K562 (cell line): ENCODE results near the gene C1GALT1C1L. TPM values are rescaled to one million over a fixed set of nuclear protein-coding genes. Genes with fewer than 3 reads are reported as not detected.

Experiments used
- ATAC-seq: fragments of 200-7000 bp; cut with Tn5 transposase; 3 replicates; pipeline ENCODE4 v1.9.1; 2020; ENCODE audit warnings: moderate library complexity
- BruUV-seq: library from RNA; stranded (reverse); fragments of 400-500 nt; replicated peaks from 2 replicates; lab custom pipeline; 2021; lab: Mats Ljungman, UMichigan
- CTCF ChIA-PET: fragments of 300-600 bp; formaldehyde crosslinking; extraction: SDS; loops from one replicate; lab custom pipeline; 2021; ENCODE audit warnings: low intra/inter-chr PET ratio; lab: Yijun Ruan, JAX
- POLR2A ChIA-PET: fragments of 300-600, 350-650 bp; sonication (Branson Sonifier 250); formaldehyde crosslinking; extraction: SDS; loops from one replicate; lab custom pipeline; 2021; ENCODE audit warnings: antibody characterized with exemption, inconsistent platforms; lab: Yijun Ruan, JAX
- DNase-seq, 4 experiments: peaks; one replicate each; pipeline versions ENCODE4 v3.0.0 to v3.0.0-alpha.2; 2011 to 2018; ENCODE audit warnings: low spot score in 3 of 4, mixed read lengths in 3 of 4; ENCODE audit errors: extremely low read depth in 1 of 4
- FAIRE-seq: peaks from 2 replicates; lab custom pipeline; 2011; peaks lifted over from hg19 to GRCh38; lab: Jason Lieb, UNC
- H2AFZ ChIP-seq: 2 replicates; pipeline ENCODE4 v1.6.0; 2011; ENCODE audit warnings: low read depth, low read length, control low read depth, inconsistent platforms
- H3K27ac ChIP-seq: fragments of 200-600 bp; 3 replicates; pipeline ENCODE4 v1.8.0; 2011; ENCODE audit warnings: low read depth, mild to moderate bottlenecking, control low read depth, inconsistent platforms, low read length, moderate library complexity, mixed read lengths; ENCODE audit errors: extremely low read depth
- H3K27me3 ChIP-seq, 2 experiments: fragments of 300-600 bp in 1 of 2; 2 replicates in 1 of 2; 3 replicates in 1 of 2; pipeline versions ENCODE4 v1.6.0 to v1.8.0; 2011; ENCODE audit warnings: inconsistent platforms in 2 of 2, low read length in 2 of 2, mild to moderate bottlenecking in 1 of 2, mixed read lengths in 1 of 2, moderate library complexity in 1 of 2; ENCODE audit not compliant: control insufficient read depth in 2 of 2, insufficient read depth in 2 of 2
- H3K36me3 ChIP-seq: fragments of 300-600 bp; 3 replicates; pipeline ENCODE4 v1.8.0; 2011; ENCODE audit warnings: mild to moderate bottlenecking, low read length, inconsistent platforms; ENCODE audit not compliant: control insufficient read depth, insufficient read depth
- H3K4me1 ChIP-seq, 2 experiments: fragments of 200-600 bp in 1 of 2; replicated peaks in 1 of 2; 2 replicates in 1 of 2; 3 replicates in 1 of 2; pipeline versions ENCODE4 v1.5.1 to v1.8.0; 2011; ENCODE audit warnings: inconsistent platforms in 2 of 2, low read length in 2 of 2, mild to moderate bottlenecking in 1 of 2, mixed read lengths in 1 of 2, moderate library complexity in 1 of 2; ENCODE audit not compliant: control insufficient read depth in 2 of 2, insufficient read depth in 2 of 2
- H3K4me2 ChIP-seq: 2 replicates; pipeline ENCODE4 v1.6.1; 2011; ENCODE audit warnings: low read length, control low read depth, inconsistent platforms, mixed read lengths; ENCODE audit not compliant: insufficient read depth
- H3K4me3 ChIP-seq: fragments of 200-600 bp; sonication (generic), shearing (Covaris generic); 2 replicates; pipeline ENCODE4 v1.5.1; 2016; ENCODE audit warnings: control low read depth, inconsistent platforms
- H3K79me2 ChIP-seq: fragments of 200-600 bp; 3 replicates; pipeline ENCODE4 v1.8.0; 2011; ENCODE audit warnings: low read length, inconsistent platforms; ENCODE audit not compliant: control insufficient read depth, insufficient read depth
- H3K9ac ChIP-seq, 2 experiments: 2 replicates each; pipeline versions ENCODE4 v1.6.0 to v1.6.1; 2011; ENCODE audit warnings: low read depth in 2 of 2, low read length in 2 of 2, control low read depth in 1 of 2, inconsistent platforms in 1 of 2, mild to moderate bottlenecking in 1 of 2, mixed read lengths in 1 of 2; ENCODE audit not compliant: insufficient read depth in 1 of 2
- H3K9me1 ChIP-seq: one replicate; pipeline ENCODE4 v1.6.0; 2011; ENCODE audit warnings: inconsistent platforms, mild to moderate bottlenecking, low read length, moderate library complexity; ENCODE audit not compliant: control insufficient read depth, insufficient read depth
- H3K9me3 ChIP-seq: replicated peaks from 2 replicates; pipeline ENCODE4 v1.5.1; 2011; ENCODE audit warnings: low read depth, low read length, inconsistent platforms; ENCODE audit not compliant: control insufficient read depth, insufficient read depth
- H4K20me1 ChIP-seq: replicated peaks from 2 replicates; pipeline ENCODE4 v1.6.1; 2011; ENCODE audit warnings: low read length, inconsistent platforms, mixed read lengths; ENCODE audit not compliant: control insufficient read depth, insufficient read depth
- ATF1 ChIP-seq, 2 experiments: fragments of 450-650 bp in 1 of 2; IDR thresholded peaks; 2 replicates each; pipeline ENCODE4 v1.6.1; 2016; ENCODE audit warnings: missing compliant biosample characterization in 1 of 2, missing genetic modification characterization in 1 of 2
- BMI1 ChIP-seq: fragments of 150-350 bp; IDR thresholded peaks from 2 replicates; pipeline ENCODE4 v1.6.1; 2014; ENCODE audit warnings: low read length
- CBFA2T3 ChIP-seq: fragments of 450-650 bp; IDR thresholded peaks from 2 replicates; pipeline ENCODE4 v1.6.1; 2017
- NFXL1 ChIP-seq: fragments of 450-650 bp; formaldehyde crosslinking; IDR thresholded peaks from 2 replicates; pipeline ENCODE4 v1.4.0; 2021; ENCODE audit warnings: mild to moderate bottlenecking
- TGIF2 ChIP-seq: sonication (generic); formaldehyde crosslinking; IDR thresholded peaks from 2 replicates; pipeline ENCODE4 v1.8.1; 2022; ENCODE audit warnings: mild to moderate bottlenecking, missing genetic modification reagents, moderate library complexity
- ZBTB8A ChIP-seq: fragments of 450-650 bp; IDR thresholded peaks from 2 replicates; pipeline ENCODE4 v1.6.1; 2018; ENCODE audit warnings: mild to moderate bottlenecking, moderate library complexity; ENCODE audit not compliant: partially characterized antibody
- WGBS: fragments of 100-300 bp; shearing (Covaris generic); methylation state at CpG from one replicate; pipeline ENCODE4 v1.1.6; 2016; ENCODE audit warnings: low coverage, mixed read lengths; ENCODE audit not compliant: insufficient coverage; ENCODE audit errors: missing lambda C conversion rate; 5-methylcytosine and 5-hydroxymethylcytosine counted together
- in situ Hi-C: fragments of 300-500 bp; cut with MboI; formaldehyde crosslinking; loops from 4 replicates; pipeline ENCODE4 v1.15.0; 2018; ENCODE audit warnings: inconsistent platforms, mixed read lengths
- intact Hi-C: fragments of 100-400 bp; cut with micrococcal nuclease; formaldehyde crosslinking; loops from 2 replicates; pipeline ENCODE4 v1.14.2; 2022
- polyA plus RNA-seq, 8 experiments: library from polyadenylated mRNA; depleted of rRNA in 4 of 8; stranded (reverse) in 5 of 8; unstranded in 3 of 8; fragments of >200 nt; fragmentation: Nextera tagmentation in 2 of 8; fragmentation: Illumina TruSeq in 1 of 8; extraction: Ambion mirVana in 2 of 8; extraction: Trizol in 1 of 8; gene quantifications; 2 replicates each; pipeline versions ENCODE4 v1.2.1 to v1.2.3, GENCODE V29; 2011 to 2014; ENCODE audit warnings: inconsistent platforms in 1 of 8, missing spikeins in 1 of 8
- total RNA-seq, 7 experiments: library from RNA; depleted of rRNA in 6 of 7; stranded (reverse); fragments of >200 nt in 6 of 7; fragmentation: Illumina TruSeq in 2 of 7; extraction: Trizol in 2 of 7; gene quantifications; 2 replicates each; pipeline versions ENCODE4 v1.2.1 to v1.2.3, GENCODE V29; 2011 to 2021; ENCODE audit warnings: low replicate concordance in 1 of 7
- TF ChIP-seq, protein P1 (sequence below), 2 experiments: IDR thresholded peaks in 1 of 2; conservative IDR thresholded peaks in 1 of 2; 2 replicates each; pipeline ENCODE4 v1.6.1; 2016; ENCODE audit warnings: low read depth in 2 of 2, mild to moderate bottlenecking in 1 of 2, missing compliant biosample characterization in 1 of 2, missing genetic modification characterization in 1 of 2, moderate library complexity in 1 of 2
- TF ChIP-seq, protein P2 (sequence below), 2 experiments: fragments of 450-650 bp; formaldehyde crosslinking in 1 of 2; IDR thresholded peaks; 2 replicates each; pipeline versions ENCODE4 v1.4.0 to v1.6.1; 2014 to 2020; ENCODE audit warnings: mild to moderate bottlenecking in 2 of 2, borderline replicate concordance in 1 of 2, low read depth in 1 of 2

C1GALT1C1L gene
- total and polyA plus RNA-seq, 9 of the 15 experiments (the other 6 are each of a cell fraction or from before 2014, with no cell fraction given) = 1.0 to 4.4 (median 1.9) TPM

DNA sequence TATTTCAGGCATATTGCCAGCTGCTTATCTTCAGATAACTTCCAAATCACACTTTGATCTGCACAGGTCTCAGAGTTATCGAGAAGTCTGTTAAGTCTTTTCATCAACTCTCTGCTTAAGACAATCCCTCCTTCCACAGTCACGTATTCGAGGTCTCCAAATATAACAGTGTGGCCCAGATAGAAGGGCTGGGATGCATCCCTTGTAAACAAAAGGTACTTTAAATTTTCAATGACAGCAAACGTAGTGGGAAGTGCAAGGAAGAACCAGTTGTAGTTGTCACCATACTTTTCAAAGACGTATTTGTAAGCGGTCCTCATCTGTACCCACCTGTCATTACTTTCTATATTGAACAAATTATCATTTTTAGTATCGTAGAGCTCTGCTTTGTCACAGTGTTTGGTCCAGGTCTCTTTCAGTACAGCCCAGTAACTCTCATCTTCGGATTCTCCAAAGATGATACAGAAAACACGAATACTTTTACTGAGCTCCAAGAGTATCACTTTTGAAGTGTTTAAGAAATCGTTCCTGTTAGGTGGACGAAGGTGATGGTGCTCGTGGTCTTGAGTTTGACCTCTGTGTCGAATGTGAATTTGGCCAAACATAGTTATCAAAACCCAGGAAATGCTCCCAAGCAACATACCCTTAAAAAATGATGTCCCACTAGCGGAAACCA, 445 bp downstream of the C1GALT1C1L start (continued):
- TF ChIP-seq, protein P1, sequence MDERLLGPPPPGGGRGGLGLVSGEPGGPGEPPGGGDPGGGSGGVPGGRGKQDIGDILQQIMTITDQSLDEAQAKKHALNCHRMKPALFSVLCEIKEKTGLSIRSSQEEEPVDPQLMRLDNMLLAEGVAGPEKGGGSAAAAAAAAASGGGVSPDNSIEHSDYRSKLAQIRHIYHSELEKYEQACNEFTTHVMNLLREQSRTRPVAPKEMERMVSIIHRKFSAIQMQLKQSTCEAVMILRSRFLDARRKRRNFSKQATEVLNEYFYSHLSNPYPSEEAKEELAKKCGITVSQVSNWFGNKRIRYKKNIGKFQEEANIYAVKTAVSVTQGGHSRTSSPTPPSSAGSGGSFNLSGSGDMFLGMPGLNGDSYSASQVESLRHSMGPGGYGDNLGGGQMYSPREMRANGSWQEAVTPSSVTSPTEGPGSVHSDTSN (CRISPR knock-in tag; IDR thresholded peaks at IDR 0.05; ENCODE audit: low read depth) = no peak
- TF ChIP-seq, protein P1 (tag; conservative IDR thresholded peaks at IDR 0.05; ENCODE audit: low read depth) = no peak

DNA sequence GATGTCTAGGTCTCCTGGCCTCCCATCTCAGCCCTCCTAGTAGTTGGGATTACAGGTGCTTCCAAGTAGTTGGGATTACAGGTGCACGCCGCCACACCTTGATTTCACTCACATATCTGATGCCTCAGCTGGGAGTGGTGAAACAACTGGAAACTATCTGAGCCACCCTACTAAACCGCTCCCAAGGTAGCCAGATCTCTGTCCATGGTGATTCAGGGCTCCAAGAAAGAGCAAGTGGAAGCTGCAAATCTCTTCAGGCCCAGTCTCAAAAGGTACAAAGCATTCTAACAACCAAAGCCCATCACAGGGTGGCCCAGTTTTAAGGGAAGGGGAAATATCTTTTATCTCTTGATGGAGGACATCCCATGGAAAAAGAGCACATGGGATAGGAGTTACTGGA, 19.0 kb downstream of the C1GALT1C1L start:
- H3K27ac ChIP-seq = no peak overlapping the region
- H3K9me3 ChIP-seq = no peaks in the 10 kb centered on the region
- FAIRE-seq (no peak), DNase-seq (no peak), ATAC-seq (no peak)
- no peak overlapping the region for H3K9ac ChIP-seq
- ChIA-PET CTCF (no interaction called here), POLR2A (interaction anchor here (0.6 to 1.3 kb wide), 3 partner anchors 10 to 20 kb away, joined by 3 read pairs; partner anchors contain the start of gene PLEKHH2)
- 34% methylated on average over 3 of the region's 3 CpGs for WGBS
- no peaks in the 10 kb centered on the region for H3K27me3 ChIP-seq
- in situ Hi-C loops (no loop called here), intact Hi-C loops (no loop called here)
- no peaks in the 10 kb centered on the region for H3K4me1 ChIP-seq
- H3K9me1 ChIP-seq = no peaks in the 10 kb centered on the region
- H3K4me3 ChIP-seq = no peak overlapping the region
- no peak overlapping the region for H3K4me2 ChIP-seq
- H3K79me2 ChIP-seq = no peaks in the 10 kb centered on the region
- H4K20me1 ChIP-seq = no peaks in the 10 kb centered on the region
- BruUV-seq = no TSS peak
- H3K36me3 ChIP-seq = no peaks in the 10 kb centered on the region
- no peak overlapping the region for H2AFZ ChIP-seq
- TF ChIP-seq ZBTB8A (no peak), CBFA2T3 (no peak), ATF1 (CRISPR knock-in tag; IDR thresholded peaks at IDR 0.05) (no peak), ATF1 (tag; IDR thresholded peaks at IDR 0.05) (no peak), BMI1 (no peak), TGIF2 (CRISPR knock-in tag) (no peak), NFXL1 (CRISPR knock-in tag) (no peak)
- TF ChIP-seq, protein P2, sequence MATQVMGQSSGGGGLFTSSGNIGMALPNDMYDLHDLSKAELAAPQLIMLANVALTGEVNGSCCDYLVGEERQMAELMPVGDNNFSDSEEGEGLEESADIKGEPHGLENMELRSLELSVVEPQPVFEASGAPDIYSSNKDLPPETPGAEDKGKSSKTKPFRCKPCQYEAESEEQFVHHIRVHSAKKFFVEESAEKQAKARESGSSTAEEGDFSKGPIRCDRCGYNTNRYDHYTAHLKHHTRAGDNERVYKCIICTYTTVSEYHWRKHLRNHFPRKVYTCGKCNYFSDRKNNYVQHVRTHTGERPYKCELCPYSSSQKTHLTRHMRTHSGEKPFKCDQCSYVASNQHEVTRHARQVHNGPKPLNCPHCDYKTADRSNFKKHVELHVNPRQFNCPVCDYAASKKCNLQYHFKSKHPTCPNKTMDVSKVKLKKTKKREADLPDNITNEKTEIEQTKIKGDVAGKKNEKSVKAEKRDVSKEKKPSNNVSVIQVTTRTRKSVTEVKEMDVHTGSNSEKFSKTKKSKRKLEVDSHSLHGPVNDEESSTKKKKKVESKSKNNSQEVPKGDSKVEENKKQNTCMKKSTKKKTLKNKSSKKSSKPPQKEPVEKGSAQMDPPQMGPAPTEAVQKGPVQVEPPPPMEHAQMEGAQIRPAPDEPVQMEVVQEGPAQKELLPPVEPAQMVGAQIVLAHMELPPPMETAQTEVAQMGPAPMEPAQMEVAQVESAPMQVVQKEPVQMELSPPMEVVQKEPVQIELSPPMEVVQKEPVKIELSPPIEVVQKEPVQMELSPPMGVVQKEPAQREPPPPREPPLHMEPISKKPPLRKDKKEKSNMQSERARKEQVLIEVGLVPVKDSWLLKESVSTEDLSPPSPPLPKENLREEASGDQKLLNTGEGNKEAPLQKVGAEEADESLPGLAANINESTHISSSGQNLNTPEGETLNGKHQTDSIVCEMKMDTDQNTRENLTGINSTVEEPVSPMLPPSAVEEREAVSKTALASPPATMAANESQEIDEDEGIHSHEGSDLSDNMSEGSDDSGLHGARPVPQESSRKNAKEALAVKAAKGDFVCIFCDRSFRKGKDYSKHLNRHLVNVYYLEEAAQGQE (IDR thresholded peaks at IDR 0.05; ENCODE audit: borderline replicate concordance) = 0 out of 2 replicates have a peak, but pooled peaks have one; percentile 11
- TF ChIP-seq, protein P2 (CRISPR knock-in tag; IDR thresholded peaks at IDR 0.05; ENCODE audit: low read depth) = no peak
